Activated CD8-positive, alpha-beta T cell treated with anti-CD3 and anti-CD28 coated beads for 36 hours (primary cell): ENCODE measurements around the gene RGS9. TPM values are rescaled to one million over a fixed set of nuclear protein-coding genes. Genes with fewer than 3 reads are reported as not detected.

Source experiments
- ATAC-seq: fragments of 200-7000 bp; cut with Tn5 transposase; one replicate; pipeline ENCODE4 v1.10.0; 2021; ENCODE audit warnings: mild to moderate bottlenecking, moderate library complexity
- CTCF ChIA-PET: fragments of 350-600 bp; sonication (Branson Sonifier 250); formaldehyde crosslinking; loops from one replicate; lab custom pipeline; 2021; ENCODE audit warnings: antibody characterized with exemption; lab: Charles Lee
- POLR2A ChIA-PET: fragments of 350-600 bp; sonication (Branson Sonifier 250); formaldehyde crosslinking; loops from one replicate; lab custom pipeline; 2021; ENCODE audit warnings: antibody characterized with exemption; lab: Charles Lee
- DNase-seq: peaks from one replicate; pipeline ENCODE4 v3.0.0-alpha.2; 2020
- H3K27ac Mint-ChIP-seq: one replicate; pipeline ENCODE4 v1.8.0; 2021; ENCODE audit warnings: mild to moderate bottlenecking, mixed read lengths
- H3K27me3 Mint-ChIP-seq: one replicate; pipeline ENCODE4 v1.8.0; 2021; ENCODE audit warnings: mixed read lengths
- H3K36me3 Mint-ChIP-seq: one replicate; pipeline ENCODE4 v1.8.0; 2021; ENCODE audit warnings: low read depth, mixed read lengths
- H3K4me1 Mint-ChIP-seq: one replicate; pipeline ENCODE4 v1.8.0; 2021; ENCODE audit warnings: low read depth, mixed read lengths
- H3K4me3 Mint-ChIP-seq: one replicate; pipeline ENCODE4 v1.8.0; 2021; ENCODE audit warnings: mild to moderate bottlenecking, moderate library complexity, mixed read lengths
- H3K9me3 Mint-ChIP-seq: one replicate; pipeline ENCODE4 v1.8.0; 2021; ENCODE audit warnings: mixed read lengths
- CTCF ChIP-seq: fragments of 200-600 bp; IDR thresholded peaks from one replicate; pipeline ENCODE4 v1.8.0; 2022; ENCODE audit warnings: antibody characterized with exemption, mild to moderate bottlenecking
- intact Hi-C: fragments of 100-400 bp; cut with micrococcal nuclease; formaldehyde crosslinking; loops from one replicate; pipeline ENCODE4 v1.10.0; 2022
- total RNA-seq, 2 experiments: library from RNA; stranded (reverse); gene quantifications; one replicate each; pipeline ENCODE4 v1.2.3, GENCODE V29; 2021

RGS9 gene
- total RNA-seq, 2 experiments from 2014 or later = 1.3 to 1.9 TPM

GRCh38 chr17:65103431-65103830 lies 33.7 kb upstream of the RGS9 start:
- Mint-ChIP-seq H3K27me3 (peaks cover 6% of the 10 kb centered on the region), H3K4me1 (peaks cover 17% of the 10 kb centered on the region), H3K36me3 (no peaks in the 10 kb centered on the region), H3K4me3 (no peak overlapping the region), H3K27ac (no peak overlapping the region), H3K9me3 (no peaks in the 10 kb centered on the region)
- ChIA-PET POLR2A (no interaction called here), CTCF (interaction anchor here (0.9 to 1.2 kb wide), 4 partner anchors 14 to 136 kb away, joined by 3 to 4 read pairs (median 3); partner anchors contain the start of gene RGS9)
- intact Hi-C loops = loop anchor here (5.0 kb wide), 1 partner anchor 131 kb away; no protein-coding TSS in a partner anchor
- TF ChIP-seq CTCF = no peak
- no peak for ATAC-seq
- no peak for DNase-seq

GRCh38 chr17:65103896-65104295 lies 33.3 kb upstream of the RGS9 start:
- no peak for DNase-seq
- intact Hi-C loops = loop anchor here (5.0 kb wide), 1 partner anchor 132 kb away; no protein-coding TSS in a partner anchor
- CTCF ChIA-PET = interaction anchor here (0.9 to 1.2 kb wide), 4 partner anchors 15 to 136 kb away, joined by 3 to 4 read pairs (median 3); partner anchors contain the start of gene RGS9
- no peak overlapping the region for H3K27ac Mint-ChIP-seq
- H3K27me3 Mint-ChIP-seq = peaks cover 6% of the 10 kb centered on the region
- no peaks in the 10 kb centered on the region for H3K9me3 Mint-ChIP-seq
- no peaks in the 10 kb centered on the region for H3K36me3 Mint-ChIP-seq
- POLR2A ChIA-PET = no interaction called here
- no peak overlapping the region for H3K4me3 Mint-ChIP-seq
- peaks cover 17% of the 10 kb centered on the region for H3K4me1 Mint-ChIP-seq
- no peak for ATAC-seq
- TF ChIP-seq CTCF = no peak

GRCh38 chr17:65104541-65104940 lies 32.6 kb upstream of the RGS9 start:
- Mint-ChIP-seq H3K27me3 (peaks cover 8% of the 10 kb centered on the region), H3K9me3 (no peaks in the 10 kb centered on the region), H3K4me1 (peaks cover 12% of the 10 kb centered on the region), H3K36me3 (no peaks in the 10 kb centered on the region), H3K27ac (no peak overlapping the region), H3K4me3 (no peak overlapping the region)
- DNase-seq (no peak), ATAC-seq (no peak)
- intact Hi-C loops = loop anchor here (5.0 kb wide), 1 partner anchor 132 kb away; no protein-coding TSS in a partner anchor
- POLR2A ChIA-PET = no interaction called here
- CTCF ChIA-PET = interaction anchor here (1.1 kb wide), 1 partner anchor 30 kb away, joined by 4 read pairs; no protein-coding TSS in a partner anchor
- TF ChIP-seq CTCF = no peak

- H3K36me3 Mint-ChIP-seq = no peaks in the 10 kb centered on the region
- TF ChIP-seq CTCF = no peak
- peaks cover 8% of the 10 kb centered on the region for H3K27me3 Mint-ChIP-seq
- H3K9me3 Mint-ChIP-seq = no peaks in the 10 kb centered on the region
- no peak overlapping the region for H3K4me3 Mint-ChIP-seq
- peaks cover 9% of the 10 kb centered on the region for H3K4me1 Mint-ChIP-seq
- intact Hi-C loops = loop anchor here (5.0 kb wide), 1 partner anchor 133 kb away; no protein-coding TSS in a partner anchor
- no peak overlapping the region for H3K27ac Mint-ChIP-seq
- ATAC-seq (no peak), DNase-seq (no peak)
- ChIA-PET POLR2A (no interaction called here), CTCF (interaction anchor here (2.0 kb wide), 1 partner anchor 185 kb away, joined by 4 read pairs; no protein-coding TSS in a partner anchor)
These were observed 32.2 kb upstream of the RGS9 start for GRCh38 chr17:65104973-65105372.

GRCh38 chr17:65108152-65108551 lies 29.0 kb upstream of the RGS9 start:
- Mint-ChIP-seq H3K27ac (no peak overlapping the region), H3K4me1 (no peaks in the 10 kb centered on the region), H3K36me3 (no peaks in the 10 kb centered on the region), H3K9me3 (no peaks in the 10 kb centered on the region), H3K27me3 (peaks cover 8% of the 10 kb centered on the region), H3K4me3 (no peak overlapping the region)
- POLR2A ChIA-PET = no interaction called here
- CTCF ChIA-PET = interaction anchor here (2.8 kb wide), 1 partner anchor 8 kb away, joined by 20 read pairs; no protein-coding TSS in a partner anchor
- DNase-seq = no peak
- intact Hi-C loops = no loop called here
- no peak for ATAC-seq
- no peak for TF ChIP-seq CTCF
